Amniotic epithelial cell (primary cell): ENCODE data around the gene CLSTN1.
"Not testable (repeated sequence)": the region's sequence is repeated elsewhere in the genome, so short reads cannot be mapped to it uniquely, and the experiment has no call there.

Experiments
- DNase-seq: peaks from one replicate; pipeline ENCODE4 v3.0.0-alpha.2; 2010; ENCODE audit warnings: low read depth

Gene CLSTN1

DNA sequence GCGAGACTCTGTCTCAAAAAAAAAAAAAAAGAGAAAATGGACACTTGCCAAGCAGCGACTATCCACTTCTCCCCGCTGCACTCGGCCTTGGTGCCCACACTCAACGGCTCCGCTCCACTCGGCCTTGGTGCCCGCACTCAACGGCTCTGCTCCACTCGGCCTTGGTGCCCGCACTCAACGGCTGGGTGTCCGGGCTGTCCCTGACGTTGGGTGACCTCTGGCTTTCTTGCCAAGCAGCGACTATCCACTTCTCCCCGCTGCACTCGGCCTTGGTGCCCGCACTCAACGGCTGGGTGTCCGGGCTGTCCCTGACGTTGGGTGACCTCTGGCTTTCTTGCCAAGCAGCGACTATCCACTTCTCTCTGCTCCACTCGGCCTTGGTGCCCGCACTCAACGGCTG lies 61.3 kb downstream of the CLSTN1 start:
- not testable (repeated sequence) for DNase-seq

DNA sequence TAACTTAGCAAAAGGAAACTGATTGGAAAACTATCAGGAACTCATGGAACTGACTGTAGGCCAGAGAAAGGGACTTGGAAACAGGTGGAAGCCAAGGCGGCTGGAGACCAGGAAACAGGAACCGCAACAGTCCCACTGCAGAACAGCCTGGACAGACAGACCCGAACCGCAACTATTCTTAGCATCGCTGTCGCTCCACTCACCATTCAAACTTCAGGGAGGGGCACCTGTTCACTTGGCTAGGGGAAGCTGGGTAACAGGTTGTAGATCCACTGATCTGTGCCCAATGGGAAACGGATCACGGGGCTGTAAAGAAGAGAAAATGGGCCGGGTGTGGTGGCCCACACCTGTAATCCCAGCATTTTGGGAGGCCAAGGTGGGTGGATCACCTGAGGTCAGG lies 61.9 kb downstream of the CLSTN1 start:
- DNase-seq, result no peak

DNA sequence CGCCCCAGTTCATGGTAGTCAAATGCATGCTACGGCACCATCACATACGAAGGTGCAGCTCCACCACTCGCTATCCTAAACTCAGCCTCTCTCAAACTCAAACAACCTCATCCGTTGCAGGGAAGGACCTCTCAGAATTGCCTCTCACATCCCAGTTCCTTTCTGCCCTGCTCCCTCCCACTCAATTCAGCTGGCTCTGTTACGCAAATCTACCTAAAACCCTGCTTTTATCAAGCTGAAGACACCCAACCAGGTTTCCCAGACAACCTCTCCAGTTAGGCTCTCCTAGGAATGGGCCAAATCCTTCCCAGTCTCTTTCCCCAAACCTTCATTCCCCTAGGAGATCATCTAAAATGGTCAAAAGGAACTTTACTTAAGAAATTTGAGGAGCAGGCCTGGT lies 62.9 kb downstream of the CLSTN1 start:
- no peak for DNase-seq

DNA sequence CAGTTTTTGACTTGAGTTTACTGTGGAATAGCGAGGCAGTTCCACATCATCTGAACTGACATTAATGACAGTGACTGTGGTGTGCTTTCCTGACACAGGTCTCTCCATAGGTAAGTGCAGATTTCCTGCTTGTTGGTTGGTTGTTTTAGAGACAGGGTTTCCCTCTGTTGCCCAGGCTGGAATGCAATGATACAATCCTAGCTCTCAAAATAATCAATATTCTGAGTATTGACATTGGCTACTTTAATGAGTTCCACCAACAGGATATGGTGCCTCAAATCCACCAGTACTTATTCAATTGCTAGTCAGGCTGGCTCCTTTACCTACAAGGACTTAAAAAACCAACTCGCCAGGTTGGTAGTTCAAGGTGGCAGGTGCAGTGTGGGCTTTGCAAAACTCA lies 63.8 kb downstream of the CLSTN1 start:
- DNase-seq, result no peak

DNA sequence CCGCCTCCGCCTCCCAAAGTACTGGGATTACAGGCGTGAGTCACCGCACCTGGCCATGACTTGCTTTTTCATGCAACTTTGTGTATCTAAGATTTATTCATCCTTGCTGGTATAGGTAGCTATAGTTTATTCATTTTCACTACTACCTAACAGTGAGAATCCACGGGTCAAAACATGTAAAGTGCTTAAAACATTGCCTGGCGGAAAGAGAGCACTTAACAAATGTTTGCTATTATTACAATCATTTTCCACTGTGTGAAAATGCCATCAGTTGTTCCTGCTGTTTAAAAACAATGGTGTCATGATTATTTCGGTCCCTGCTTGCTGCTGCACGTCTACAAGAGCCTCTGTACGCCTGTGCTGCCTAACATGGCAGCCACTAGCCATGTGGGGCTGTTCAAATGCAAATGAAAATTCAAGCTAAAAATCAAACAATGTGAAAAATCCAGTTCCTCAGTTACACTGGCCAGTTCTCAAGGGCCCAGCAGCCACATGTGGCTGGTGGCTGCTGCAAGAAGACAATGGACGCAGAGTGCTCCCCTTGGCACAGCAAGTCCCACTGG lies 65.1 kb downstream of the CLSTN1 start:
- no peak for DNase-seq

DNA sequence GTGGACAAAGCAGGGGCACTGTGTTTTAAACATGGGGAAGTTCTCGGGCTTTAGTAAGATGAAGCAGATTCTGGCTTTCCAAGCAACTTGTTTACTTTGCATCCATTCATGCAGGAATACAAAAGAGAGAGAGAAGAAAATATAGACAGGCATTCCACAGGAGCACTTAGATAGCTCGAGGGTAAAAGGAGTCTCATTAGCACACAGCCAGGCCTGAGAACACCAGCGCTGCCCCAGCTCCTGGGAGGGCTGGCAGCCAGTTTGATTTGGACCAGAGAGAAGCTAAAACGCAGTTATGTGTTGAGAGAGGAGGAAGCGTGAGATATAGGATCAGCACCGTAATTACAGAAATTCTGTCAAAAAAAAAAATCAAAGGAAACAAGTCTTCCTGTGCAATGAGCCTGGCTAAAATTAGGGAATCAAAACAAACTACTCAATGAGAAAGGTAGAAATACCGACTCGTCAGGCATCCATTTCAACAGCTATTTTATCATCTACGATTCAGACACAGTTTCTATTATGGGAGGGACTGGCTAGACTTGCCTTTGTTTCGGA lies 68.2 kb downstream of the CLSTN1 start:
- no peak for DNase-seq

DNA sequence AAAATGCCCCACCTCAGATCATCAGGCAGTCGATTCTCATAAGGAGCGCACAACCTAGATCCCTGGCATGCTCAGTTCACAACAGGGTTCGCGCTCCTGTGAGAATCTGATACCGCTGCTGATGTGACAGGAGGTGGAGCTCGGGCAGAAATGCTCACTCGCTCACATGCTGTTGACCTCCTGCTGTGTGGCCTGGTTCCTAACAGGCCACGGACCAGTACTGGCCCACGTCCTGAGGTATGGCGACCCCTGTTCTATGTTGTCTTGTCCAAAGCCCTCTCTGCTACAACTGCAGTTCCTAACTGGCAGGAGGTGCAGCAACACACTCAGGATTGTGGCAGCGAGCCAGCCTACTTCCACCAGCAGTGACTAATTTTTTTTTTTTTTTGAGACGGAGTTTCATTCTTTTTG lies 70.6 kb downstream of the CLSTN1 start:
- DNase-seq, result peak; percentile 74

DNA sequence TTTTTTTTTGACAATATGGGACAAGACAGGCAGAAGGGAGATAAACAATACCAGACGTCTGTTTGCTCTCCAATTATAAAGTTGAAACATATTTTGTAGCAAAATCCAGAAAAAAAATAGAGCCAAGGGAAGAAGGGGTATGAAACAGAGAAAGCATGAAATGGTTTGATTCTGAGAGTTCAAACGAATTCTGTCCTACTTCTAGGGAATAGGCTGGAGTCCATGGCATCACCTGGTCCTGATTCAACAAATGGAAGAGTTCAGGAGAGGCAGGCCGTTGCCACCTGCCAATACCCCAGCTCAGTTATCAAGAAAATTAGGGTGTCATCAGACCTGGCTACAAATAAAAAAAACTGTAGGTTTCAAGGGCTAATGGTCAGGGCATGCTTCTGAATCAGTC lies 71.8 kb downstream of the CLSTN1 start:
- DNase-seq, result no peak

DNA sequence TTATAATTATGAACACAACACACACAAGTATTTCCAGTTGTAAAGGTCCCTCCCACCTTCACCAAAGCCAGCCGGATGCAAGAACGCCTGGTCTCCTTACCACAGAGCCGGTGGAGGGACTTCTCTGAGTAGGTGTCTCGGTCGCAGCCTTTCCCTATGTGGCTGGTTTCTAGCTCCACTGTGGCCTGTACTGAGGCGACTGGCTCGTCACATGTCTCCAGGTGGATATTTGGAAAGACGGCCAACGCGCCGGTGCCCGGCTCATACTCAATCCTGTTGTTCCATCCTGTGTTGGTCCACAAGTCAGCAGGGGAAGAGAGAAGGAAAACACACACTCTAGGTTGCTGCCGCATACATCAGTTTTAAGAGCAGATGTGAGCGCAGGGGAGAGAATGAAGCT lies 74.4 kb downstream of the CLSTN1 start:
- DNase-seq, result no peak

DNA sequence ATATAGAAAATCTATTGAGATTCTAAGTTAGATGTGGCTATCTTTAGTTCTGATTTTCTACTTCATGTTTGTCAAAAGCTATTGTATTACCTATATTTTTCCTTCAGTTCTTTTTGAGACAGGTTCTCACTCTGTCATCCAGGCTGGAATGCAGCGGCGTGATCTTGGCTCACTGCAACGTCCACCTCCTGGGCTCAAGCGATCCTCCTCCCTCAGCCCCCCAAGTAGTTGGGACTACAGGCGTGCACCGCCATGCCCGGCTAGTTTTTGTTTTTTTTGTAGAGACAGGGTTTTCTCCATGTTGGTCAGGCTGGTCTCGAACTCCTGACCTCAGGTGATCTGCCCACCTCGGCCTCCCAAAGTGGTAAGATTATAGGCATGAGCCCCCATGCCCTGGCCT lies 75.4 kb downstream of the CLSTN1 start:
- DNase-seq, result not testable (repeated sequence)

DNA sequence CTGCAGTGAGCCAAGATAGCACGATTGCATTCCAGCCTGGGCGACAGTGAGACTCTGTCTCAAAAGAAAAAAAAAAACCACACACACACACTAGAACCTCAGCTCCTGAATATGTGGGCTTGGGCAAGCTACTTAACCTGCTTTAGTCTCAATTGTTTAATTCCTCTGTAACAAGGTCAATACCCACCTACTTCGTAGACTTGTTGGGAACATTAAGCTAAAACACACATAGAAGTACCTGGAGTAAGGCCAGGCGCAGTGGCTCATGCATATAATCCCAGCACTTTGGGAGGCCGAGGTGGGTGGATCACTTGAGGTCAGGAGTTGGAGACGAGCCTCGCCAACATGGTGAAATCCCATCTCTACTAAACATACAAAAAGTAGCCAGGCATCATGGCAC lies 77.1 kb downstream of the CLSTN1 start:
- peak; percentile 16 for DNase-seq

DNA sequence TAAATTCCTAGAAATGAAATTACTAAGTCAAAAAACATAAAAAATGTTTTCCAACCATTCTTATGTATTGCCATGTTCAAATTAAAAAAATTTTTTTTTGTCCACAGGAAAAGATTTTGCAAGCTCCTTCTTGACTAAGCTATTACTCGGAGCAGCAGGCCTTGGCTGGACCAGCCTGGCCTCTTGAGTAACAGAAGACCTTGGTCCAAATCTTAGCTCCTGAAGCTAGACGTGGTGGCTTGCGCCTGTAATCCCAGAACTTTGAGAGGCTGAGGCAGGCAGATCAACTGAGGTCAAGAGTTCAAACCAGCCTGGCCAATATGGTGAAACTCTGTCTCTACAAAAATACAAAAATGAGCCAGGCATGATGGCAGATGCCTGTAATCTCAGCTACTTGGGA lies 77.6 kb downstream of the CLSTN1 start:
- peak; percentile 63 for DNase-seq

DNA sequence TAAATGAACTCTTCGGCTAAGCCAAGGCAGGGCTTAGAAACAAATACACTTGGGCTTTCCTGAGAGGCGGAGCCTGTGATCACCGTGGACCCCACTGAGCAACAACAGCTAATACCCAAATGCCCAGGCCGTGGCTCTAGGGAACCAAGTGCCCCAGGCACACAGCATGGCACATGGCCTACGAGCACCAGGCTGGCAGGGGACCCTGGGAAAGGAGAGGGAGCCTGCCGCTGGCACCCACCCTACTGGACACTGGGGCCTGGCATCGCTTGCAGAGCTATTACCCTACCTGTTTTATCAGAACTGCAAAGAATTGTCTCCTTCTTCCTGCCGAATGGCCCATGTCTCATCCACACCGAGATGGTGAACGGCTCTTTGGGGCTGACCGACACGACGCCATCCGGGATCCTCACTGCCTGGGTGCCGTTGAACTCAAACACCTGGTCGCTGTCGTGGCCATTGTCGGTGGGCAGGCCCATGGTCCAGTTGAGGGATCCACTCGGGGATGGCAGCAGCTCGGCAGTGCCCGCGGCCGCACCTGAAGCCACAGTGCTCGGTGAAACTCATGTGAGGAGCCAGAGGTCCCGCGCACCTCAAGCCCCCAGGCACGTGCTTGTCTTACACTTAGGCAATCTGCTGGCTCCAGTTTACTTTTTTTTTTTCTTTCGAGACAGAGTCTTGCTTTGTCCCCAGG lies 79.5 kb downstream of the CLSTN1 start:
- no peak for DNase-seq

DNA sequence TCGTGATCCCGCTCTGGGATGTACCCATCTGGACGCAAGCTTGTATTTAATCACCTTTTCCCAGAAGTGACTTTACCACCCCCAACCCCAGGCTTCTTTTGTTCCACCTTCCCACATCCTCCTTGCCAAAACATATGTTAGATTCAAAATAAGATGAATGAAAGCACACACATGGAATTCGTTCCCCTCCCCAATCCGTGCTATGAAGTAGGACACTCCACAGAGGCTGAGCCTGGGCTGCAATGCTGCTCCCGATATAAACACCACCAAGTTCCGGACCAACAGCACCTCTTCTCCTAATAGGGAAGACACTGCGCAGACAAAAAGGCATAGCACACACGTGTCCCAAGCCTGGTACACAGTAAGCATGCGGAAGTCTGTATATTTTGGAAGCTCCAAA lies 86.1 kb downstream of the CLSTN1 start:
- no peak for DNase-seq

DNA sequence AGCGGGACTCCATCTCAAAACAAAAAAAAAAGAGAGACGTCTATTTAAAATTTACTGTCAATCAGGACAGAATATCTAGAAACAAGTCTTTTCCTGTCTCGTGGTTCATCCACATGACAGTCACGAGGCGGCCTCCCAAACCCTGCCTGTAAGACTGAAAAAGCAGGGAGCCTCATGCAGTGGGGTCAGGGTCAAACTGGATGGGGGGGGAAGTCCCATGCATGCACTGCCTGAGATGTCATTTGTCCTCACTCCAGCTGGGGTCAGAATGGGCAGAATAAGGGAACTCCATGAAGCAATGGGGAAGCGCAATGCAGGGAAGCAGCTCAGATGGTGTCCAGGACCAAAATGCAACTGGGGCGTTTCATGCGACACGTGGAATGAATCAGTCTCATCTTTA lies 86.7 kb downstream of the CLSTN1 start:
- no peak for DNase-seq

DNA sequence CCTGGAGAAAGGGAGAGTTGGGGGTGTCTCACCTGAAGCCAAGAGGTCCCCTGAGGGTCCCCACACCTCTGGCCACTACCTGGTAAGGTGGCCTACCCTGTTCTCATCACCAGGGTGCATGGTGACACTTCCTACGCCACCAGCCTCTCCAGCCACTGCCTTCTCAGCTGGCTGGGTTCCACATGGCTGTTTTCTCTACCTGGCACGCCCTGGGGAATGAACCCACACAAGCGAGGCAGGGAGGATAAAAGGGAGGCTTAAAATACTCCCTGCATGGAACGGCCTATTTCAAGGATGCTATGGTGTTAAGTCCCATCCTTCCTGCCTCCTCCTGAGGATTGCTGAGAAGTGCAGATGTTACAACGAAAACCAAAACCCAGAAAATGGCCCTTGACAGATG lies 87.5 kb downstream of the CLSTN1 start:
- DNase-seq, result no peak

DNA sequence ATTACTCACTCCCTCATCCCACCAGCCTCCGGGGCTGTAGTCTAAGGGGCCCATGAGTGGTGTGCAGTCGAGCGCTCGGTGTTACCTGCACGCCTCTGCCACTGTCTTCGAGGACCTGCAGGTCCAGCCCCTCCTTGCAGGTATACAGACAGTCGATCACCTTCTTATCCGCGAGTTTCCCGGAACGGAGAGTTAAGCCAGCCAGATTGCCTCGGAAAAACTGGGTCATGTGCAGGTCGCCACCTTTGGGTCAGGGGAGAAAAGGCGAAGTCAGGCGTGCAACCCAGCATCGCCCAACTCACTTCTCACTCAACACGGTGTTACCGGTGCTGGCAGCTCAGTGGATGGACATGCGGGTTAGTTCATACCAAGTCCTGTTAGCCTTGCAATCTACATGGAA lies 88.0 kb downstream of the CLSTN1 start:
- no peak for DNase-seq

DNA sequence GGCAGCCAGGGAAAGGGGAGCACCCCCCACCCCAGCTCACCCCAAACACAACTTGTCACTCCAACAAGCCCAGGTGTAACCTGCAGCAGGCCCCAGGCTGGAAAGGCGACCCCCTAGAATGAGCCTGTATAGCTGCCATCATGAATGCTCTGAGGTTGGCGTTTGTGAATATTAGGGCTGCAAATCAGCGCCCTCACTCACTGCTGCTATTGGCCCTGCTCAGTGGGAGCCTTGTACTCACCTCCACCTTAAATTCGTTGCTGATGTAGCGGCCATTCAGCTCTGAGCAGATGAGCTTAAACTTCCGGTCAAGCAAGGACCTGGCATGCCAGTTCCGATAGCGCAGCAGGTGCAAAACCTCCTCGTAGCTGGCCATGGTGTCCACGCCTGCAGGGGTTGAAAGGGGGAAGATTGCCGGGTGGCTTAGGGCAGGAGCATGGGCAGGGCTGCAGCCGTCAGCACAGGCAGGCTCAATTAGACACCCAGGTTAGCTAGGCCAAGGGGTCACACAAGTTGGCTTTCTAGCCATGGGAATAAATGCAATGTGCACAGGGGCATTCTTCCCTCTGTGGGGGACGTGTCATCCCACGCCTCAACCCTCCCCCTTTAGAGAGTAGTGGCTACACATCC lies 90.5 kb downstream of the CLSTN1 start:
- DNase-seq, result no peak

DNA sequence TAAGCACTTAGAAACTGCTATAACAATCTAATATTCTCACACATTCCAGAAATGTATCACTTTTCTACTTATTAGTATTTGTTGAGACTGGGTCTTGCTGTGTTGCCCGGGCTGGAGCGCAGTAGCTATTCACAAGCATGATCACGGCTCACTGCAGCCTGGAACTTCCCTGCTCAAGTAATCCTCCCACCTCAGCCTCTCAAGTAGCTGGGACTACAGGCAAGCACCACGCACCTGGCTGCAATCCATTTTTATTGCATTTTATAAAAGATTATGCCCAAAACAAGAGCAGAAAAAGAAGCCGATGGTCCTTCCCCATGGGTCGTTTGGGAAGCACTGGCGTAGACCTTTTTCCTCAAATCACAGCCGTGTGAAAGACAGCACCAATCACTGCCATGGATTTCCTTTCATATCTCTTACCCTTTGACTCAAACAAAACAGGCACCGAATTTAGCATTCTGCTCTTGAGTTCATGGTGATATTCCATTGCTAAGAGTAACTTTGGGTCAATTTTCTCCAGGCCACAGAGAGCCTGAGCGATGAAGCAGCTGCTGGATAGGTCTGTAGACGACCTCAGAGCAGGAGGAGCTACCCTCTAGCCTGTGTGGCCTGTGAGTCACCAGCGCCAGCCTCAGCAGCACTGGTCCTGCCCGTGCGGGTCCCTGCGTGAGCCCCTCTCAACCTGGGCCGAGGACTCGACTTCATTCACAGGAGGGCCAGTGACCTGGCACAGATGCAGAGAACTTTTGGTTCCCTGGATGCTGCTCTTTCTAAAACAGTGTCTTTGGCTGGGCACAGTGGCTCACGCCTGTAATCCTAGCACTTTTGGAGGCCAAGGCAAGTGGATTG lies 91.4 kb downstream of the CLSTN1 start:
- no peak for DNase-seq

DNA sequence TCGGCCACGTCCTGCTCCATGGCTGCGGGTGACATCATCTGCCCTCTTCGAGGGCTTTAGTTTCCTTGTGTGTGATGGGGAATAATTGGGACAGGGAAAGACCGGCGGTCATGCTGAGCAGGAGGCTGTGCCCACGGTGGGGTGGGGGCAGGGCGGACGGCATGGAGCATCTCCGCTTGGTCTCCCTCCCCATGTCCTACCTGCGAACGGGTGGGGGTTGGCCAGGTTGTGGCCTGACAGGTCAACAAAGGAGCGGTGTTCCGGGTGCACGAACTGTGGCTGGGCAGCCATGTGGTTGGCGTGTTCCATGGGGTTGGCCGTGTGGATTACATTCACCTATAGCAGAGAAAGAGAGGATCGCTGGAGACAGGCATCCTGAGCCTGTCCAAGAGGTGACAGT lies 92.2 kb downstream of the CLSTN1 start:
- DNase-seq, result no peak

DNA sequence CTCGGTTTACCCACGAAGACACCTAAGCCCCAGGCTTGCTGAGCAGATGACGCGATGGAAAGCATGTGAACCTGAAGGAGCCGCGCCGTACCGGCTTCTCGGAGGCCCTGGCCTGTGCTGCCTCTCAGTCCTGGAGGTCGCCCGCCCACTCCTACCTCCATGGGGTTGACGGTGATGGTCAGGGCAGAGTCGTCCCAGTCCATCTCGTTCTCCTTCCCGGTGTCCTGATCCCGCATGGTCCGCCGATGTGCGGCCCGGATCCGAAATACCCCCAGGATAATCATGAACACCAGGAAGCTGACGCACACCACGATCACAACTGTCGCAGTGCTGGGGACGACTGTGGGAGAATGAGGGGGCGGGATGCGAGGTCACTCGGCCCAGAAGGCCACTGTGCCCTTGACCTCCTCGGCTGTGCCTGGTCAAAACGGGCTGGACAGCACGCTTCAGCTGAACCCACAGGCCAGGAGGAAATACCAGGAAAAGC lies 92.7 kb downstream of the CLSTN1 start:
- DNase-seq, result no peak
